GM19240 (cell line): ENCODE data around the gene MAN1C1.

Source experiments
- DNase-seq: peaks from one replicate; pipeline ENCODE4 v3.0.0; 2011; ENCODE audit warnings: low spot score; ENCODE audit not compliant: insufficient read length

Gene MAN1C1

GRCh38 chr1:25757846-25758185 lies 141.2 kb downstream of the MAN1C1 start:
- no peak for DNase-seq

GRCh38 chr1:25758466-25759070 lies 142.0 kb downstream of the MAN1C1 start:
- DNase-seq: no peak

- no peak for DNase-seq
These were observed 143.6 kb downstream of the MAN1C1 start for GRCh38 chr1:25760122-25760719.

- DNase-seq: no peak
These were observed 144.3 kb downstream of the MAN1C1 start for GRCh38 chr1:25760871-25761270.

GRCh38 chr1:25763493-25763892 lies 146.9 kb downstream of the MAN1C1 start:
- no peak for DNase-seq

GRCh38 chr1:25765136-25765922 lies 148.7 kb downstream of the MAN1C1 start:
- no peak for DNase-seq

GRCh38 chr1:25765923-25766589 lies 149.5 kb downstream of the MAN1C1 start:
- no peak for DNase-seq

GRCh38 chr1:25766721-25767436 lies 150.3 kb downstream of the MAN1C1 start:
- no peak for DNase-seq

GRCh38 chr1:25767437-25767770 lies 150.8 kb downstream of the MAN1C1 start:
- DNase-seq: no peak

GRCh38 chr1:25768999-25769398 lies 152.4 kb downstream of the MAN1C1 start:
- no peak for DNase-seq

GRCh38 chr1:25769625-25770383 lies 153.2 kb downstream of the MAN1C1 start:
- no peak for DNase-seq

GRCh38 chr1:25770541-25771220 lies 154.1 kb downstream of the MAN1C1 start:
- no peak for DNase-seq

GRCh38 chr1:25771221-25772114 lies 154.9 kb downstream of the MAN1C1 start:
- no peak for DNase-seq

- no peak for DNase-seq
These were observed 155.6 kb downstream of the MAN1C1 start for GRCh38 chr1:25772164-25772563.

- no peak for DNase-seq
These were observed 156.2 kb downstream of the MAN1C1 start for GRCh38 chr1:25772692-25773245.

GRCh38 chr1:25773441-25774125 lies 157.0 kb downstream of the MAN1C1 start:
- DNase-seq: no peak

- DNase-seq: no peak
These were observed 157.7 kb downstream of the MAN1C1 start for GRCh38 chr1:25774206-25774803.
